NCI-H1930 (cell line): Measurements from ENCODE around the gene TRAPPC5.

Experiments used
- DNase-seq, 2 experiments: peaks; one replicate each; lab custom pipeline; 2025; lab: John Stamatoyannopoulos, UW

Gene TRAPPC5

GRCh38 chr19:7676376-7676775 lies 4.3 kb upstream of the TRAPPC5 start:
- no peak for DNase-seq

GRCh38 chr19:7676854-7677253 lies 3.8 kb upstream of the TRAPPC5 start, which contains the start of gene MCEMP1:
TSS of gene MCEMP1 (plus strand) at chr19:7677090. CDS start at chr19:7677121, 31 bp downstream.
- no peak for DNase-seq

GRCh38 chr19:7677669-7678311 lies 2.8 kb upstream of the TRAPPC5 start:
- DNase-seq: no peak

- peak in 1 of 2 experiments; percentile 17 for DNase-seq
These were observed 1.5 kb upstream of the TRAPPC5 start for GRCh38 chr19:7678971-7679751.

GRCh38 chr19:7679771-7680605 lies 645 bp upstream of the TRAPPC5 start:
- DNase-seq: no peak

GRCh38 chr19:7681340-7682174 lies 924 bp downstream of the TRAPPC5 start:
- peak; percentile 22 to 24 for DNase-seq

- no peak for DNase-seq
These were observed 1.7 kb downstream of the TRAPPC5 start for GRCh38 chr19:7682175-7682855.

- DNase-seq: no peak
These were observed 5.2 kb downstream of the TRAPPC5 start for GRCh38 chr19:7685546-7686445.

GRCh38 chr19:7687177-7687576 lies 6.5 kb downstream of the TRAPPC5 start:
- no peak for DNase-seq

- no peak for DNase-seq
These were observed 8.5 kb downstream of the TRAPPC5 start for GRCh38 chr19:7689165-7689564.

GRCh38 chr19:7690779-7691258 lies 10.2 kb downstream of the TRAPPC5 start:
- DNase-seq: no peak

- no peak for DNase-seq
These were observed 10.9 kb downstream of the TRAPPC5 start for GRCh38 chr19:7691497-7691896.

GRCh38 chr19:7692417-7693088 lies 11.9 kb downstream of the TRAPPC5 start:
- DNase-seq: no peak

- DNase-seq: no peak
These were observed 13.9 kb downstream of the TRAPPC5 start for GRCh38 chr19:7694499-7694898.

GRCh38 chr19:7697721-7698287 lies 17.2 kb downstream of the TRAPPC5 start:
- no peak for DNase-seq

GRCh38 chr19:7698583-7698982 lies 17.9 kb downstream of the TRAPPC5 start:
- no peak for DNase-seq

GRCh38 chr19:7699003-7699402 lies 18.4 kb downstream of the TRAPPC5 start:
- DNase-seq: no peak

- DNase-seq: no peak
These were observed 19.1 kb downstream of the TRAPPC5 start for GRCh38 chr19:7699417-7700401.
